B cell (primary cell): Measurements from ENCODE around the gene P3H4. TPM values are rescaled to one million over a fixed set of nuclear protein-coding genes. Genes with fewer than 3 reads are reported as not detected.

Experiments used
- ATAC-seq: fragments of 200-7000 bp; cut with Tn5 transposase; one replicate; pipeline ENCODE4 v1.10.0; 2021; ENCODE audit warnings: low read depth, mild to moderate bottlenecking, moderate number of reproducible peaks, moderate library complexity
- CTCF ChIA-PET: fragments of 350-600 bp; sonication (Branson Sonifier 250); formaldehyde crosslinking; loops from one replicate; lab custom pipeline; 2021; ENCODE audit warnings: antibody characterized with exemption, inconsistent platforms; lab: Charles Lee
- POLR2A ChIA-PET: fragments of 350-600 bp; sonication (Branson Sonifier 250); formaldehyde crosslinking; loops from one replicate; lab custom pipeline; 2021; ENCODE audit warnings: antibody characterized with exemption; lab: Charles Lee
- DNase-seq: peaks from one replicate; pipeline ENCODE4 v3.0.0; 2013
- H2AFZ ChIP-seq: 2 replicates; pipeline ENCODE4 v1.6.1; 2012; ENCODE audit warnings: mild to moderate bottlenecking, low read depth, low read length; ENCODE audit not compliant: insufficient read depth, poor library complexity, severe bottlenecking
- H3K27ac ChIP-seq, 2 donors: 1 replicate in 1 of 2; 2 replicates in 1 of 2; pipeline ENCODE4 v1.5.1; 2012 to 2013; ENCODE audit warnings: low read length in 2 of 2, mild to moderate bottlenecking in 2 of 2, moderate library complexity in 1 of 2
- H3K27me3 ChIP-seq, 4 experiments: fragments of 200-600 bp in 1 of 4; sonication (generic) in 1 of 4; replicated peaks in 1 of 4; 1 replicate in 2 of 4; 2 replicates in 2 of 4; pipeline versions ENCODE4 v1.6.1 to v1.7.0; 2013 to 2016; ENCODE audit warnings: low read length in 3 of 4, mild to moderate bottlenecking in 2 of 4, mixed read lengths in 1 of 4, moderate library complexity in 1 of 4; ENCODE audit not compliant: insufficient read depth in 4 of 4, control insufficient read depth in 3 of 4; ENCODE audit errors: control extremely low read depth in 1 of 4
- H3K36me3 ChIP-seq, 2 experiments: replicated peaks in 1 of 2; 1 replicate in 1 of 2; 2 replicates in 1 of 2; pipeline versions ENCODE4 v1.6.1 to v1.7.1; 2013; ENCODE audit warnings: low read length in 1 of 2; ENCODE audit not compliant: insufficient read depth in 2 of 2, control insufficient read depth in 1 of 2; ENCODE audit errors: control extremely low read depth in 1 of 2, extremely low read depth in 1 of 2
- H3K4me1 ChIP-seq, 2 donors: fragments of 200-600 bp in 1 of 2; sonication (generic) in 1 of 2; 1 replicate in 1 of 2; 2 replicates in 1 of 2; pipeline versions ENCODE4 v1.5.1 to v1.6.1; 2013 to 2017; ENCODE audit warnings: low read length in 2 of 2; ENCODE audit not compliant: control insufficient read depth in 2 of 2, insufficient read depth in 2 of 2
- H3K4me2 ChIP-seq: replicated peaks from 2 replicates; pipeline ENCODE3; 2012; ENCODE audit warnings: mild to moderate bottlenecking, low read depth, low read length; ENCODE audit not compliant: poor library complexity, severe bottlenecking
- H3K4me3 ChIP-seq, 5 experiments: fragments of 200-600 bp in 1 of 5; sonication (generic) in 1 of 5; 1 replicate in 3 of 5; 2 replicates in 2 of 5; pipeline versions ENCODE4 v1.5.1 to v1.7.0; 2011 to 2016; ENCODE audit warnings: low read length in 4 of 5, mild to moderate bottlenecking in 4 of 5, low read depth in 2 of 5, control low read depth in 1 of 5, moderate library complexity in 1 of 5; ENCODE audit not compliant: insufficient read depth in 1 of 5; ENCODE audit errors: control extremely low read depth in 1 of 5, extremely low read depth in 1 of 5
- H3K79me2 ChIP-seq: fragments of 200-600 bp; sonication (generic); one replicate; pipeline ENCODE4 v1.6.0; 2016; ENCODE audit warnings: low read length; ENCODE audit not compliant: control insufficient read depth, insufficient read depth
- H3K9ac ChIP-seq: fragments of 200-600 bp; sonication (generic); 2 replicates; pipeline ENCODE4 v1.6.1; 2017; ENCODE audit warnings: mild to moderate bottlenecking, low read length, moderate library complexity
- H3K9me3 ChIP-seq, 3 donors: one replicate each; pipeline versions ENCODE4 v1.6.1 to v1.7.1; 2013; ENCODE audit warnings: low read length in 2 of 3; ENCODE audit not compliant: control insufficient read depth in 2 of 3, insufficient read depth in 1 of 3; ENCODE audit errors: control extremely low read depth in 1 of 3
- H4K20me1 ChIP-seq: 2 replicates; pipeline ENCODE4 v1.6.0; 2012; ENCODE audit warnings: mild to moderate bottlenecking, low read length; ENCODE audit not compliant: insufficient read depth, control insufficient read depth, poor library complexity, severe bottlenecking
- H3K27ac Mint-ChIP-seq: one replicate; pipeline ENCODE4 v1.8.0; 2021; ENCODE audit warnings: mixed read lengths
- H3K27me3 Mint-ChIP-seq: one replicate; pipeline ENCODE4 v1.8.0; 2021; ENCODE audit warnings: mixed read lengths
- H3K4me1 Mint-ChIP-seq: one replicate; pipeline ENCODE4 v1.8.0; 2021; ENCODE audit warnings: mixed read lengths
- H3K4me3 Mint-ChIP-seq: one replicate; pipeline ENCODE4 v1.8.0; 2021; ENCODE audit warnings: mixed read lengths
- H3K9me3 Mint-ChIP-seq: one replicate; pipeline ENCODE4 v1.8.0; 2022; ENCODE audit warnings: mixed read lengths; ENCODE audit not compliant: insufficient read depth
- CTCF ChIP-seq: fragments of 200-600 bp; IDR thresholded peaks from one replicate; pipeline ENCODE4 v1.8.0; 2022; ENCODE audit warnings: antibody characterized with exemption, mild to moderate bottlenecking
- EZH2 ChIP-seq: IDR thresholded peaks from 2 replicates; pipeline ENCODE4 v1.6.1; 2012; ENCODE audit warnings: borderline replicate concordance, low read depth, mild to moderate bottlenecking, moderate library complexity, low read length; ENCODE audit not compliant: insufficient read depth, poor library complexity, severe bottlenecking
- WGBS: methylation state at CpG from one replicate; pipeline ENCODE4 v1.1.5; 2013; ENCODE audit warnings: missing lambda C conversion rate; ENCODE audit not compliant: insufficient coverage; 5-methylcytosine and 5-hydroxymethylcytosine counted together
- intact Hi-C: fragments of 100-400 bp; cut with micrococcal nuclease; formaldehyde crosslinking; loops from one replicate; pipeline ENCODE4 v1.10.0; 2022
- polyA plus RNA-seq: library from polyadenylated mRNA; depleted of rRNA; stranded (reverse); fragments of >200 nt; gene quantifications from 2 replicates; pipeline ENCODE4 v1.2.3, GENCODE V29; 2012
- total RNA-seq, 2 donors: library from RNA; stranded (reverse); fragments of 120-200 nt in 1 of 2; gene quantifications; 1 replicate in 1 of 2; 2 replicates in 1 of 2; pipeline versions ENCODE4 v1.2.3 to v1.2.4, GENCODE V29; 2013 to 2022

The P3H4 gene
- total and polyA plus RNA-seq, 2 donors (not counting 1 experiment from before 2014, with no cell fraction given), result 1.3 to 2.8 TPM

- Histone ChIP-seq H3K9me3 (no peaks in the 10 kb centered on the region), H3K9ac (no peak overlapping the region), H3K27me3 (no peaks in the 10 kb centered on the region), H3K27ac (no peak overlapping the region), H3K4me2 (no peak overlapping the region), H3K4me1 (peaks cover 7 to 25% of the 10 kb centered on the region in 2 donors), H3K79me2 (peaks cover 27% of the 10 kb centered on the region), H3K36me3 (peaks cover 0 to 74% of the 10 kb centered on the region in 2 experiments), H4K20me1 (peaks cover 25% of the 10 kb centered on the region), H3K4me3 (no peak overlapping the region), H2AFZ (no peak overlapping the region)
- Mint-ChIP-seq H3K4me3 (no peak overlapping the region), H3K9me3 (no peaks in the 10 kb centered on the region), H3K27me3 (no peaks in the 10 kb centered on the region), H3K4me1 (peaks cover 17% of the 10 kb centered on the region), H3K27ac (no peak overlapping the region)
- ATAC-seq (no peak), DNase-seq (no peak)
- ChIA-PET POLR2A (no interaction called here), CTCF (interaction anchor here (1.7 to 1.9 kb wide), 2 partner anchors 17 to 31 kb away, joined by 5 to 6 read pairs; partner anchors contain the start of gene JUP)
- 96% methylated on average over 16 of the region's 16 CpGs for WGBS
- no peak for TF ChIP-seq CTCF
- TF ChIP-seq EZH2, result no peak
- intact Hi-C loops, result no loop called here
Measured at GRCh38 chr17:41769346-41769862, 42.3 kb downstream of the P3H4 start.

- WGBS, result 98% methylated on average over 23 of the region's 23 CpGs
- CTCF ChIA-PET, result interaction anchor here (0.6 to 1.9 kb wide), 4 partner anchors 17 to 32 kb away, joined by 3 to 6 read pairs (median 5); partner anchors contain the start of gene JUP
Measured at GRCh38 chr17:41768682-41769288, 43.0 kb downstream of the P3H4 start.

More at GRCh38 chr17:41768682-41769288, 43.0 kb downstream of the P3H4 start:
- H3K79me2 ChIP-seq, result peaks cover 23% of the 10 kb centered on the region
- H3K27ac ChIP-seq, result no peak overlapping the region
- H3K9me3 Mint-ChIP-seq, result no peaks in the 10 kb centered on the region
- H3K27me3 Mint-ChIP-seq, result no peaks in the 10 kb centered on the region
- no peak overlapping the region for H3K4me2 ChIP-seq
- intact Hi-C loops, result no loop called here
- TF ChIP-seq CTCF, result no peak
- TF ChIP-seq EZH2, result no peak
- H4K20me1 ChIP-seq, result peaks cover 23% of the 10 kb centered on the region
- H3K9ac ChIP-seq, result no peak overlapping the region
- H3K27me3 ChIP-seq, result no peaks in the 10 kb centered on the region
- no peak overlapping the region for H3K27ac Mint-ChIP-seq
- ATAC-seq (no peak), DNase-seq (no peak)
- POLR2A ChIA-PET, result no interaction called here
- no peak overlapping the region for H3K4me3 ChIP-seq
- H3K36me3 ChIP-seq, result peaks cover 0 to 77% of the 10 kb centered on the region in 2 experiments
- H3K9me3 ChIP-seq, result no peaks in the 10 kb centered on the region
- H3K4me1 ChIP-seq, result peaks cover 7 to 21% of the 10 kb centered on the region in 2 donors
- no peak overlapping the region for H3K4me3 Mint-ChIP-seq
- peaks cover 15% of the 10 kb centered on the region for H3K4me1 Mint-ChIP-seq
- no peak overlapping the region for H2AFZ ChIP-seq
